ENCODE results near the gene ZNF789.
"Not testable (repeated sequence)": the region's sequence is repeated elsewhere in the genome, so short reads cannot be mapped to it uniquely, and the experiment has no call there.

ZNF789 gene

GRCh38 chr7:99459087-99459486 is 13.6 kb upstream of the ZNF789 start:
- no peak for DNase-seq

GRCh38 chr7:99460651-99461050 is 12.0 kb upstream of the ZNF789 start:
- DNase-seq, result no peak

GRCh38 chr7:99461221-99461620 is 11.5 kb upstream of the ZNF789 start:
- no peak for DNase-seq

GRCh38 chr7:99465421-99465768 is 7.3 kb upstream of the ZNF789 start:
- no peak for DNase-seq

GRCh38 chr7:99468336-99468918 is 4.3 kb upstream of the ZNF789 start:
- DNase-seq, result no peak

GRCh38 chr7:99469381-99470065 is 3.2 kb upstream of the ZNF789 start:
- DNase-seq, result no peak

- DNase-seq, result no peak
These were observed 566 bp downstream of the ZNF789 start for GRCh38 chr7:99473315-99473596.

GRCh38 chr7:99476107-99476506 is 3.4 kb downstream of the ZNF789 start:
- DNase-seq, result no peak

GRCh38 chr7:99478464-99479440 is 6.1 kb downstream of the ZNF789 start:
- DNase-seq, result no peak

- no peak for DNase-seq
These were observed 12.4 kb downstream of the ZNF789 start for GRCh38 chr7:99485094-99485493.

- no peak for DNase-seq
These were observed 16.5 kb downstream of the ZNF789 start for GRCh38 chr7:99489235-99489634.

- no peak for DNase-seq
These were observed 18.2 kb downstream of the ZNF789 start for GRCh38 chr7:99490878-99491277.

- no peak for DNase-seq
These were observed 21.1 kb downstream of the ZNF789 start for GRCh38 chr7:99493823-99494222.

- no peak for DNase-seq
These were observed 25.3 kb downstream of the ZNF789 start for GRCh38 chr7:99497766-99498545.

GRCh38 chr7:99498546-99498944 is 25.9 kb downstream of the ZNF789 start:
- DNase-seq, result no peak

- no peak for DNase-seq
These were observed 26.7 kb downstream of the ZNF789 start for GRCh38 chr7:99499371-99499720.

- DNase-seq, result peak; percentile 51 to 78
These were observed 27.3 kb downstream of the ZNF789 start, which contains the start of gene ZNF394 for GRCh38 chr7:99499721-99500636. TSS of gene ZNF394 (minus strand) at chr7:99500281. CDS start at chr7:99500093, 188 bp downstream.

- DNase-seq, result no peak
These were observed 27.9 kb downstream of the ZNF789 start for GRCh38 chr7:99500637-99501009.

GRCh38 chr7:99501236-99501635 is 28.5 kb downstream of the ZNF789 start:
- not testable (repeated sequence) for DNase-seq

- no peak for DNase-seq
These were observed 31.6 kb downstream of the ZNF789 start for GRCh38 chr7:99504281-99504602.

GRCh38 chr7:99504603-99505323 is 32.1 kb downstream of the ZNF789 start, which contains the start of gene ZKSCAN5:
TSS of gene ZKSCAN5 (plus strand) at chr7:99504662. CDS start at chr7:99506045, 1,383 bp downstream.
- peak; percentile 80 to 92 for DNase-seq

- DNase-seq, result no peak
These were observed 32.6 kb downstream of the ZNF789 start for GRCh38 chr7:99505324-99505662.

Measured in cerebellar nuclear complex (tissue), 1 donor.